ENCODE data around the gene ARHGAP8. TPM values are rescaled to one million over a fixed set of nuclear protein-coding genes. Genes with fewer than 3 reads are reported as not detected.

ARHGAP8 gene
- polyA plus RNA-seq, 1 donor from 2014 or later = 3.0 TPM

GRCh38 chr22:44887941-44888366 is 135.6 kb downstream of the ARHGAP8 start:
- no peak overlapping the region for H3K4me2 ChIP-seq (ENCODE audit: low read length)
- H3K9me2 ChIP-seq (ENCODE audit: insufficient read depth, low read length) = no peaks in the 10 kb centered on the region
- no peak overlapping the region for H3K4me3 ChIP-seq (ENCODE audit: low read length)
- no peaks in the 10 kb centered on the region for H3K27me3 ChIP-seq (ENCODE audit: insufficient read depth, low read depth, low read length)
- TF ChIP-seq POLR2AphosphoS5 (IDR thresholded peaks at IDR 0.05) (no peak), TAF1 (IDR thresholded peaks at IDR 0.05; ENCODE audit: low read depth) (no peak), REST (IDR thresholded peaks at IDR 0.05; ENCODE audit: borderline replicate concordance) (no peak), EZH2 (IDR thresholded peaks at IDR 0.05; ENCODE audit: borderline replicate concordance, insufficient read depth, low read length, poor library complexity, severe bottlenecking) (no peak), CTCF (IDR thresholded peaks at IDR 0.05; ENCODE audit: poor library complexity, severe bottlenecking) (no peak), EP300 (conservative IDR thresholded peaks at IDR 0.05; ENCODE audit: poor library complexity, severe bottlenecking) (no peak), RAD21 (conservative IDR thresholded peaks at IDR 0.05) (no peak), MXI1 (conservative IDR thresholded peaks at IDR 0.05; ENCODE audit: poor library complexity, severe bottlenecking) (no peak), SMC3 (conservative IDR thresholded peaks at IDR 0.05; ENCODE audit: poor library complexity) (no peak)
- no peak overlapping the region for H3K27ac ChIP-seq (ENCODE audit: low read length)
- H3K36me3 ChIP-seq (ENCODE audit: insufficient read depth, low read length) = peaks cover 7% of the 10 kb centered on the region
- H3K9me3 ChIP-seq (ENCODE audit: low read length) = no peaks in the 10 kb centered on the region
- no peak overlapping the region for H3K9ac ChIP-seq (ENCODE audit: low read length)
- H2AFZ ChIP-seq (ENCODE audit: low read depth, low read length) = no peak overlapping the region
- H3F3A ChIP-seq (ENCODE audit: insufficient read depth, low read length, poor library complexity, severe bottlenecking) = no peaks in the 10 kb centered on the region
- no peaks in the 10 kb centered on the region for H3K79me2 ChIP-seq (replicated peaks; ENCODE audit: insufficient read depth, low read length)
- no peaks in the 10 kb centered on the region for H4K20me1 ChIP-seq (ENCODE audit: insufficient read depth)

- Histone ChIP-seq H4K20me1 (ENCODE audit: insufficient read depth) (no peaks in the 10 kb centered on the region), H3K9ac (ENCODE audit: low read length) (no peak overlapping the region), H3K36me3 (ENCODE audit: insufficient read depth, low read length) (peaks cover 7% of the 10 kb centered on the region), H3K9me2 (ENCODE audit: insufficient read depth, low read length) (no peaks in the 10 kb centered on the region), H3K27me3 (ENCODE audit: insufficient read depth, low read depth, low read length) (no peaks in the 10 kb centered on the region), H2AFZ (ENCODE audit: low read depth, low read length) (no peak overlapping the region), H3K4me3 (ENCODE audit: low read length) (no peak overlapping the region), H3K27ac (ENCODE audit: low read length) (no peak overlapping the region), H3F3A (ENCODE audit: insufficient read depth, low read length, poor library complexity, severe bottlenecking) (no peaks in the 10 kb centered on the region), H3K9me3 (ENCODE audit: low read length) (no peaks in the 10 kb centered on the region), H3K4me2 (ENCODE audit: low read length) (no peak overlapping the region), H3K79me2 (replicated peaks; ENCODE audit: insufficient read depth, low read length) (no peaks in the 10 kb centered on the region)
- TF ChIP-seq MXI1 (conservative IDR thresholded peaks at IDR 0.05; ENCODE audit: poor library complexity, severe bottlenecking) (no peak), SMC3 (conservative IDR thresholded peaks at IDR 0.05; ENCODE audit: poor library complexity) (no peak)
Observed at GRCh38 chr22:44888491-44889254, 136.3 kb downstream of the ARHGAP8 start.

Measured in neural cell (in vitro differentiated cells).